ENCODE data around the gene CASP12. TPM values are rescaled to one million over a fixed set of nuclear protein-coding genes. Genes with fewer than 3 reads are reported as not detected.

The CASP12 gene
- not detected in 2 replicates for total RNA-seq

GRCh38 chr11:104897891-104898684 lies at the start of gene CASP12:
Gene CASP12 (minus strand): TSS chr11:104898460.

Small RNAs within 50 kb of the gene (small RNA-seq; reads per million reads assigned to genes)
- not detected for gene AP002004.1

Other genes with a start within 250 kb of the CASP12 start
- 117 and 118 TPM in 2 replicates for gene CASP4, start 70.1 kb upstream of the CASP12 start, total RNA-seq
- gene CASP5, start 124.7 kb upstream of the CASP12 start, total RNA-seq: not detected in 2 replicates
- gene CASP1, start 136.7 kb upstream of the CASP12 start, total RNA-seq: 6.1 and 9.9 TPM in 2 replicates
- gene CARD16, start 146.9 kb upstream of the CASP12 start, total RNA-seq: 1.8 and 2.2 TPM in 2 replicates
- gene CARD18, start 241.3 kb upstream of the CASP12 start, total RNA-seq: not detected in 2 replicates

Data from subcutaneous preadipocyte (primary cell).